Activated T-cell treated with anti-CD3 and anti-CD28 coated beads, Interleukin-2, amount 50 U/mL, for 1 hour (primary cell): Measurements from ENCODE around the gene UROD.

Experiments used
- DNase-seq: peaks from one replicate; pipeline ENCODE4 v3.0.0-alpha.2; 2020

Gene UROD

GRCh38 chr1:45009296-45009865, 2.7 kb upstream of the UROD start:
- no peak for DNase-seq

DNA sequence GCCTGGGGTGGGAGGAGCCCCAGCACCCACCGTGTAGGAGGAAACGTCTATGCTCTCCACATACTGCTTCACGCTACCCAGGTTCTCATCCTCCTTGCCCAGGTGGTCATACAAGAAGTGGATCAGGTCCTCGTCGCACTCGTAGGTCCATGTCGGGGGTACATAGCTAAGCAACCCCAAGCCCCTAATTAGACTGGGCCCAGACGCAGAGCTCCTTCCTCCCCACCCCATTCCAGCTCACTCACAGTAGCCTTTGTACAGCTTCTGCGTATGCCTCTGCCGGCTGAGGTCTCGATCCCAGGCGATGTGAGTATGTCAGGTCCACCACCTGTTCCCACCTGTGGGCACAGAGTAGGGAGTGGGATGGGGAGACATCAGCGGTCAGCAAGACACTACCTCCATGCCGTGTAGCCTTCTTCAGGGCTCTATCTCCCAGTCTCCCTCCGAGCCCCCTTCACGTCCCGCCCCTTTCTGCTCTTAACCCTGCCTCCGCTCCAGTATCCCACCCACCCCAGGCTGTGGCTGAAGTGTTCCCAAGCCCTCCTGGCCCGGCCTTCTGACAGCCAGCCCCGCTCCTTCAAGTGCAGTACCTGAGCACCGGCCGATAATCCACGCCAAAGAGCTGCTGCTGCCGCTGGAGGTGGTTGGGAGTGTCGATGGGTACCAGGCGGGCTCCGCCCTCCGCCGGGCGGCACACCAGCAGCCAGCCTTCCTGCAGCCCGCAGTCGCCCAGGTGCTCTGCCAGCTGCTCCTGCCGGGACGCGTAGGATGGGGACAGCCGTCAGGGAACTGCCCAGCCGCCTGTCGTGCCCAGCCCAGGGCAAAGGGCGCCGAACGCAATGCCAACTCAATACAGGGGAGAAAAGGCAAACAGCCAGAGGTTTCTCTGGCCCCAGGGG, 1.8 kb upstream of the UROD start:
- DNase-seq = peak; percentile 48

GRCh38 chr1:45010855-45011811, 921 bp upstream of the UROD start, which contains the start of gene HECTD3:
Gene HECTD3, minus strand, starts transcription at chr1:45011324. Its CDS starts 67 bp downstream, at chr1:45011257.
- peak; percentile 73 for DNase-seq

GRCh38 chr1:45012639-45013278, 705 bp downstream of the UROD start:
- DNase-seq = peak; percentile 36

DNA sequence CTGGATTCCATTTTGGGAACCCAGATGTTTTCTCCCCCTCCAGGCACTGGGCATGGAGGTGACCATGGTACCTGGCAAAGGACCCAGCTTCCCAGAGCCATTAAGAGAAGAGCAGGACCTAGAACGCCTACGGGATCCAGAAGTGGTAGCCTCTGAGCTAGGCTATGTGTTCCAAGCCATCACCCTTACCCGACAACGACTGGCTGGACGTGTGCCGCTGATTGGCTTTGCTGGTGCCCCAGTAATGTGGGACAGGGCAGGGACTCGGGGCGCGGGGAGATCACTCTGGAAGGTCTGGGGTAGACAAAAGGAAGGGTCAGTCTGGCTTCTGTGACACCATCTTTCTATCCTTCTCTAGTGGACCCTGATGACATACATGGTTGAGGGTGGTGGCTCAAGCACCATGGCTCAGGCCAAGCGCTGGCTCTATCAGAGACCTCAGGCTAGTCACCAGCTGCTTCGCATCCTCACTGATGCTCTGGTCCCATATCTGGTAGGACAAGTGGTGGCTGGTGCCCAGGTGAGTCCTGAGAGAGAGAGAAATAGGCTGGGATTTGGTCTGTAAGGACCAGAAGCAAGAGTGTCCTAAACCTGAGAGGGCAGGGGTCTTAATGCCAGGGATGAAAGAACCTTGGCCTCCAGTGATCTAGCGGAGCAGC, 1.6 kb downstream of the UROD start:
- DNase-seq = no peak

DNA sequence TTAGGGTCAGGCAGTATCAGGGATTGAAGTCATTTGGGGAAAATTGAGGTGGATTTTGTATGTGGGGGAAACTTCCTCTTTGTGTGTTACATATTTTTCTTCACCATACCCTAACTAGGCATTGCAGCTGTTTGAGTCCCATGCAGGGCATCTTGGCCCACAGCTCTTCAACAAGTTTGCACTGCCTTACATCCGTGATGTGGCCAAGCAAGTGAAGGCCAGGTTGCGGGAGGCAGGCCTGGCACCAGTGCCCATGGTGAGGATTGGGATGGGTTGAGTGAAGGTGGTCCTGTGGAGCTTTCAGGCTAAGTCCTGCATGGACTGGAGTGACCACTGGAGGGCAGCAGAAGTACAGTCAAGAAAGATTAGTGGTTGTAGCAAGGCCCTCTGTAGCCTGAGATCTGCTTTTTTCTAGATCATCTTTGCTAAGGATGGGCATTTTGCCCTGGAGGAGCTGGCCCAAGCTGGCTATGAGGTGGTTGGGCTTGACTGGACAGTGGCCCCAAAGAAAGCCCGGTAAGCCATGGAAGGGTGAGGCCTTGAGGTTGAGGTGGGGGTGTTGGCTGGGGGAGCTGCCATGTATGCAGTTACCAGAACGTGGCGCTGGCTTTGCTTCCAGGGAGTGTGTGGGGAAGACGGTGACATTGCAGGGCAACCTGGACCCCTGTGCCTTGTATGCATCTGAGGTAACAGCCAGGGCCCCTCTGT, 2.4 kb downstream of the UROD start:
- DNase-seq = peak; percentile 79

DNA sequence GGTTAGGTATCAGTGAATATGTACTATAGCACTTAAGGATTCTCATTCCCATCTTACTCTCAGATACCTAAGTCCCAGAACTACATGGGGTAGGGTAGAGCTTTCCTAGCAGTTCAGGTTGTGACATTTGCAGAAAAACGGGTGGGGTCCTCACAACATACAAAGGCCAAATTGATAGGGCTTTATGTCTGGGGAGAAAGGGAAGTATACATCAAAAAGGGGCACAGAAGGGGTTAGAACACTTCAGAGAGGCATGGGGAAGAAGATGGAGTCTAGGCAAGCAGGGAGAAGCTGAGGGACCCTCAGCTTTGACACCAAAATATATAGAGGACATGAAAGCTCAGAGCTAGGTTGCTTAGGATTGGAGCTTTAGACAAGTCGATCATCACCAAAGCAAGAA, 3.6 kb downstream of the UROD start:
- no peak for DNase-seq

DNA sequence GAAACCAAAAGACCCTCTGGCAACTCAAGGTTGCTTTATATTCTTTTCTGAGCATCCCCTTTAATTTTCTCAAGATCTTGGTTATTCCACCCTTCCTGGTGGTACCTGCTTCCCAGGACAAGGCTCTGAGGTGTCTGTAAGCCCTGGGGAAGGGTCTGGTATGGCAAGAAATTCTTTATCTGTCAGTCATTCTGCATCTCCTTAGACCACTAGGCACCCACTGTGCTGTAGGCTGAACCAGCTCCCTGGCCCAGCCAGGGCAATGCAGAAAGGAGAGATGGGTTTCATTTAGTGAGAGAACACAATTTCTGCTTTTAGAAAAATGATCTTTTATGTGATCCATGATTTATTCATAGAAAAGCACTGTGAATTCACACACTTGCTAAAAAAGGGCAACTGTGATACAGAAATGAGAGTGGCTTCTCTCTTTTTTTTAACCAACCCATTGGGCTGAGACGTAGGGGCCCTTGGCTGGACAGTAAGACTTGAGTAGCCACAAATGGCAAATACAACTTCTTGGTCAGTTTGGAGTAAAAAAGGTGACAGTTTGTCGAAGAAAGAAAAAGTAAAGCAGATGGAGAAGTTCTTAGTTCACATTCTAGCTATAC, 4.1 kb downstream of the UROD start:
- DNase-seq = no peak

GRCh38 chr1:45016767-45017166, 4.7 kb downstream of the UROD start:
- no peak for DNase-seq

- DNase-seq = peak; percentile 58
These were observed 6.7 kb downstream of the UROD start for GRCh38 chr1:45018599-45019230.

DNA sequence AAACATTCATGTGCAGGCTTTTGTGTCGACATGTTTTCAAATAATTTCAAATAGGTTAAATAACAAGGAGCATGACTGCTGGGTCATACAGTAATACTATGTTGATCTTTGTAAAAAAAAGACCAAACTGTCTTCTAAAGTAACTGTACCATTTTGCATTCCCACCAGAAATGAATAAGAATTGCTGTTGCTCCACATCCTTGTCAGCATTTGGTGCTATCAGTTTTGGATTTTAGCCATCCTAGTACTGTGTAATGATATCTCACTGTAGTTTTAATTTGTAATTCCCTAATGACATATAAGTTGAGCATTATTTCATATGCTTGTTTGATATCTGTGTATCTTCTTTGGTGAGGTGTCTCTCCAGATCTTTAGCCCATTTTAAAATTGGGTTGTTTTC, 11.6 kb downstream of the UROD start:
- DNase-seq = no peak

- no peak for DNase-seq
These were observed 14.4 kb downstream of the UROD start for GRCh38 chr1:45026446-45026845.

DNA sequence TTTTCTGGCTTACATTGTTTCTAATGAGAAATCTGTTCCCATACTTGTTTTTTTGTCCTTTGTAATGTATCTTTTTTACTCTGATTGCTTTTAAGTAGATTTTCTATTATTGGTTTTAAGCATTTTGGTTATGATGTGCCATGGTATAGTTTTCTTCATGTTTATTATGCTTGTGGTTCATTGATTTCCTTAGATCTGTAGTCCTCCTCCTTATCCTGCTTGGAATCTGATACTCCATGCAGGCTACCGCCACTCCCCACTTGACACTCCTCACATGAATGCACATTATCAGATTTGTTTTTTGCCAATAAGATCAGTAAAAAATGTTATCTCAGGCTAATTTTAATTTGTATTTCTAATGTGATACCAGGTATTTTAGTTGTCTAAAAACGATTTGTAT, 20.8 kb downstream of the UROD start:
- no peak for DNase-seq

DNA sequence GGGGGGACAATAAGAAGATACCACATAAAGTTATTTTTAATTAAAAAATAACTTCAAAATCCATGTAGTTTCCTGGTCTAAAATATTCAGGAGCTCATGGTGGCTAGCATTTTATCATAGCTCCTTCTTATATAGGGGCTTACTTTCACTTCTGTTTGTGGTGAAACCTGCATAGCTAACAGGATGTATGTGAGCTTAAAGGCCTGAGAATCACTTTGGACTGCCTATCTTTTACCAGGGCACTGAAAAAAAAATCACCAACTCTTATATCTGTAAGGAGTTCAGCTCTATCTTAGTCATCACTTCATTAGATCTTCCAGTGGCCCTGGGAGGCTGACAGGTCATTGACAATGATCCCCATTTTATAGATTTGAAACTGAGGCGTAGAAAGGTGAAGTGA, 21.3 kb downstream of the UROD start:
- no peak for DNase-seq

GRCh38 chr1:45035631-45036301, 23.7 kb downstream of the UROD start:
- DNase-seq = no peak

DNA sequence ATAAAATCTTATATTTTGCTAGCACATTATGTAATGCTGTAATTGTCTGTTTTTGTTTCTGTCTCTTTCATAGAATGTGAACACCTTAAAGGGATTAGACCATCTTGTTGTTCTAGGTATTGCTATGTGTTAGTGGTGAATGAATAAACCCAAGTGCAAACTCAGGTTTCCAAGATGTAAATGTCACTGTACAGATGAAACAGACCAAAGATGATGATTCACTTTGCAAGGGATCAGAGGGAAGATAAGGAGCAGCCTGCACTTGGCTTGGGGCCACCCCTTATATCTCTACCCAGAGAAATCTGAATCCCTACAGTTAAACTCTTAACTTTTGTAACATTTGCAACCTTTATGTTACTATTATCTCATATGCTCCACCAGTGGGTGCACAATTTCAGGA, 25.4 kb downstream of the UROD start:
- DNase-seq = no peak

DNA sequence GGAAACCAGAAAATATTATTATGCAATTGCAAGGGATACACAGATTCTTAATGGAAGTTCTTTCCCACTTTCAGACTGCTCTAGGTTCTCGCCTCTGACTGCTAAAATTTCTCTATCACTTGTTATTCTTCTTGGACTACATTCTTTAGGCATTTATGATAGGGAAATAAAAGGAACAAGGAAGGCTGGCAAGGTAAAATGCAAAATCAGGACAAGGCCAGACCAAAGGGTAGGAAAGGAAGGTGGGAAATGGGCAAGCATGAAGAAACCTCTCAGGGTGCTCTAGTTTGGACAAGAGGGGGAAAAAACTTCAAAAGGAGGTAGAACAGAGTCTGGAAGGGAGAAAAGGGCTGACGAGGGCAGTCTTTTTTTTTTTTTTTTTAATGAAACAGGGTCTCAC, 26.2 kb downstream of the UROD start:
- no peak for DNase-seq

DNA sequence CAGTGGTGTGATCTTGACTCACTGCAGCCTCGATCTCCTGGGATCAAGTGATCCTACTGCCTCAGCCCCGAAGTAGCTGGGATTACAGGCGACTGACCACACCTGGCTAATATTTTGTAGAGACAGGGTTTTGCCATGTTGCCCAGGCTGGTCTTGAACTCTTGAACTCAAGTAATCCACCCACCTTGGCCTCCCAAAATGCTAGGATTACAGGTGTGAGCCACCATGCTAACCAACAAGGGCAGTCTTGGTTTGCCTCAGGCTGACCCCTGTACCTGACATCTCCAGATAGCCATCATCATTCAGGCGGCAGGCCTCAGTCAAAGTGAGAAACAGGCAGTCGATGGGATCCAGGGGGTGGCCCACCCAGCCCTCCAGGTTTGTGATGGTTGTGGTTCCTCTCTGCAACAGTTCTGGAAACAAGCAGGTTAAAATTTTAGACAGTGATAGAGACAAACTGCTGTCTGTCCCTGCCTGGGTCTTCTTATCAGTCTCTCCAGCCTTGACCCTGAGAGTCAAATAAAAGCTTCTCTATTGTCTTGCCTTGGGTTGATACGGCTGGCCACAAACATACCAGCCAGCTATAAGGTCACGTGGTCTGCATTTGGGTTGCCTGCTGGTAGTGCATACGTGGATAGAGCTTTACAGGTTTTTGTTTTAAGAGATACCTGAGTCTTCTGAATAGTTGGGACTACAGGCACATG, 26.8 kb downstream of the UROD start:
- no peak for DNase-seq

GRCh38 chr1:45040297-45040696, 28.2 kb downstream of the UROD start:
- no peak for DNase-seq
